ENCODE results near the gene ME3. TPM values are rescaled to one million over a fixed set of nuclear protein-coding genes. Genes with fewer than 3 reads are reported as not detected.
"Not testable (repeated sequence)": the region's sequence is repeated elsewhere in the genome, so short reads cannot be mapped to it uniquely, and the experiment has no call there.

The ME3 gene
- total RNA-seq, 1 experiment from 2014 or later: 35.3 TPM

GRCh38 chr11:86435711-86436110 is 236.7 kb downstream of the ME3 start:
- no peak overlapping the region for H3K27ac ChIP-seq (ENCODE audit: low read length)
- no peaks in the 10 kb centered on the region for H3K4me1 ChIP-seq (ENCODE audit: control insufficient read depth, insufficient read depth, low read length)
- POLR2A ChIA-PET: no interaction called here
- intact Hi-C loops (cut with micrococcal nuclease; ENCODE audit: unreplicated experiment): no loop called here
- no peaks in the 10 kb centered on the region for H3K36me3 ChIP-seq (ENCODE audit: control insufficient read depth, insufficient read depth, low read length)
- BruUV-seq (replicated peaks): no TSS peak
- no peaks in the 10 kb centered on the region for H3K9me3 ChIP-seq (ENCODE audit: control insufficient read depth, insufficient read depth, low read depth, low read length)
- DNase-seq (ENCODE audit: low read depth, low spot score) (no peak), ATAC-seq (no peak)
- CTCF ChIA-PET: interaction anchor here (0.7 kb wide), 1 partner anchor 18 kb away, joined by 3 read pairs; no protein-coding TSS in a partner anchor
- in situ Hi-C loops (cut with HindIII; ENCODE audit: low pct_unique_long_range_greater_than_20kb, low sequenced_read_pairs): no loop called here
- H3K4me3 ChIP-seq (ENCODE audit: low read depth in 2 of 2, low read length in 2 of 2): no peak overlapping the region
- no peaks in the 10 kb centered on the region for H3K27me3 ChIP-seq (ENCODE audit: control insufficient read depth, insufficient read depth, low read length)
- TF ChIP-seq CTCF (IDR thresholded peaks at IDR 0.05): no peak
- TF ChIP-seq, protein P1, sequence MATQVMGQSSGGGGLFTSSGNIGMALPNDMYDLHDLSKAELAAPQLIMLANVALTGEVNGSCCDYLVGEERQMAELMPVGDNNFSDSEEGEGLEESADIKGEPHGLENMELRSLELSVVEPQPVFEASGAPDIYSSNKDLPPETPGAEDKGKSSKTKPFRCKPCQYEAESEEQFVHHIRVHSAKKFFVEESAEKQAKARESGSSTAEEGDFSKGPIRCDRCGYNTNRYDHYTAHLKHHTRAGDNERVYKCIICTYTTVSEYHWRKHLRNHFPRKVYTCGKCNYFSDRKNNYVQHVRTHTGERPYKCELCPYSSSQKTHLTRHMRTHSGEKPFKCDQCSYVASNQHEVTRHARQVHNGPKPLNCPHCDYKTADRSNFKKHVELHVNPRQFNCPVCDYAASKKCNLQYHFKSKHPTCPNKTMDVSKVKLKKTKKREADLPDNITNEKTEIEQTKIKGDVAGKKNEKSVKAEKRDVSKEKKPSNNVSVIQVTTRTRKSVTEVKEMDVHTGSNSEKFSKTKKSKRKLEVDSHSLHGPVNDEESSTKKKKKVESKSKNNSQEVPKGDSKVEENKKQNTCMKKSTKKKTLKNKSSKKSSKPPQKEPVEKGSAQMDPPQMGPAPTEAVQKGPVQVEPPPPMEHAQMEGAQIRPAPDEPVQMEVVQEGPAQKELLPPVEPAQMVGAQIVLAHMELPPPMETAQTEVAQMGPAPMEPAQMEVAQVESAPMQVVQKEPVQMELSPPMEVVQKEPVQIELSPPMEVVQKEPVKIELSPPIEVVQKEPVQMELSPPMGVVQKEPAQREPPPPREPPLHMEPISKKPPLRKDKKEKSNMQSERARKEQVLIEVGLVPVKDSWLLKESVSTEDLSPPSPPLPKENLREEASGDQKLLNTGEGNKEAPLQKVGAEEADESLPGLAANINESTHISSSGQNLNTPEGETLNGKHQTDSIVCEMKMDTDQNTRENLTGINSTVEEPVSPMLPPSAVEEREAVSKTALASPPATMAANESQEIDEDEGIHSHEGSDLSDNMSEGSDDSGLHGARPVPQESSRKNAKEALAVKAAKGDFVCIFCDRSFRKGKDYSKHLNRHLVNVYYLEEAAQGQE (IDR thresholded peaks at IDR 0.05; ENCODE audit: insufficient read depth in 1 of 2, low read depth in 2 of 2, low read length in 1 of 2): no peak
- TF ChIP-seq TCF7L2 (IDR thresholded peaks at IDR 0.05; ENCODE audit: low read depth, low read length): no peak
- no peak for TF ChIP-seq SIN3A (IDR thresholded peaks at IDR 0.05; ENCODE audit: borderline replicate concordance, insufficient read depth, low read depth, low read length)
- no peak for TF ChIP-seq POLR2AphosphoS5 (IDR thresholded peaks at IDR 0.05; ENCODE audit: low read depth, low read length)

DNA sequence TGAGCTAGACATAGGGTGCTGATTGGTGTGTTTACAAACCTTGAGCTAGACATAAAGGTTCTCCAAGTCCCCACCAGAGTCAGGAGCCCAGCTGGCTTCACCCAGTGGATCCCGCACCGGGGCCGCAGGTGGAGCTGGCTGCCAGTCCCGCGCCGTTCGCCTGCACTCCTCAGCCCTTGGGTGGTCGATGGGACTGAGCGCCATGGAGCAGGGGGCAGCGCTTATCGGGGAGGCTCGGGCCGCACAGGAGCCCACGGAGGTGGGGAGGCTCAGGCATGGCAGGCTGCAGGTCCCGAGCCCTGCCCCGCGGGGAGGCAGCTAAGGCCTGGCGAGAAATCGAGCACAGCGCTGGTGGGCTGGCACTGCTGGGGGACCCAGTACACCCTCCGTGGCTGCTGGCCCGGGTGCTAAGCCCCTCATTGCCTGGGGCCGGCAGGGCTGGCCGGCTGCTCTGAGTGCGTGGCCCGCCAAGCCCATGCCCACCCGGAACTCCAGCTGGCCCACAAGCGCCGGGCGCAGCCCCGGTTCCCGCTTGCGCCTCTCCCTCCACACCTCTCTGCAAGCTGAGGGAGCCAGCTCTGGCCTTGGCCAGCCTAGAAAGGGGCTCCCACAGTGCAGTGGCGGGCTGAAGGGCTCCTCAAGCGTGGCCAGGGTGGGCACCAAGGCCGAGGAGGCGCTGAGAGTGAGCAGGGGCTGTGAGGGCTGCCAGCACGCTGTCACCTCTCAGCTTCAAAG is 238.9 kb downstream of the ME3 start:
- POLR2A ChIA-PET; H3K9me3 ChIP-seq (ENCODE audit: control insufficient read depth, insufficient read depth, low read depth, low read length); ATAC-seq; DNase-seq (ENCODE audit: low read depth, low spot score); H3K36me3 ChIP-seq (ENCODE audit: control insufficient read depth, insufficient read depth, low read length); intact Hi-C loops (cut with micrococcal nuclease; ENCODE audit: unreplicated experiment); CTCF ChIA-PET; H3K4me1 ChIP-seq (ENCODE audit: control insufficient read depth, insufficient read depth, low read length); H3K4me3 ChIP-seq (ENCODE audit: low read depth in 2 of 2, low read length in 2 of 2); in situ Hi-C loops (cut with HindIII; ENCODE audit: low pct_unique_long_range_greater_than_20kb, low sequenced_read_pairs); H3K27ac ChIP-seq (ENCODE audit: low read length); H3K27me3 ChIP-seq (ENCODE audit: control insufficient read depth, insufficient read depth, low read length); BruUV-seq (replicated peaks): not testable (repeated sequence)

GRCh38 chr11:86431258-86431657 is 241.2 kb downstream of the ME3 start:
- H3K4me1 ChIP-seq (ENCODE audit: control insufficient read depth, insufficient read depth, low read length): no peaks in the 10 kb centered on the region
- in situ Hi-C loops (cut with HindIII; ENCODE audit: low pct_unique_long_range_greater_than_20kb, low sequenced_read_pairs) (no loop called here), intact Hi-C loops (cut with micrococcal nuclease; ENCODE audit: unreplicated experiment) (no loop called here)
- DNase-seq (ENCODE audit: low read depth, low spot score): no peak
- no peak overlapping the region for H3K4me3 ChIP-seq (ENCODE audit: low read depth in 2 of 2, low read length in 2 of 2)
- ChIA-PET POLR2A (no interaction called here), CTCF (no interaction called here)
- H3K9me3 ChIP-seq (ENCODE audit: control insufficient read depth, insufficient read depth, low read depth, low read length): no peaks in the 10 kb centered on the region
- no peak overlapping the region for H3K27ac ChIP-seq (ENCODE audit: low read length)
- no TSS peak for BruUV-seq (replicated peaks)
- ATAC-seq: no peak
- TF ChIP-seq TCF7L2 (IDR thresholded peaks at IDR 0.05; ENCODE audit: low read depth, low read length): no peak
- TF ChIP-seq, protein P1 (IDR thresholded peaks at IDR 0.05; ENCODE audit: insufficient read depth in 1 of 2, low read depth in 2 of 2, low read length in 1 of 2): no peak
- no peak for TF ChIP-seq POLR2AphosphoS5 (IDR thresholded peaks at IDR 0.05; ENCODE audit: low read depth, low read length)
- TF ChIP-seq SIN3A (IDR thresholded peaks at IDR 0.05; ENCODE audit: borderline replicate concordance, insufficient read depth, low read depth, low read length): no peak
- no peak for TF ChIP-seq CTCF (IDR thresholded peaks at IDR 0.05)
- no peaks in the 10 kb centered on the region for H3K27me3 ChIP-seq (ENCODE audit: control insufficient read depth, insufficient read depth, low read length)
- H3K36me3 ChIP-seq (ENCODE audit: control insufficient read depth, insufficient read depth, low read length): no peaks in the 10 kb centered on the region
